AG04449 (cell line): ENCODE results near the gene COPB1.

Experiments
- CTCF ChIA-PET: fragments of 350-600 bp; formaldehyde crosslinking; extraction: SDS; loops from one replicate; lab custom pipeline; 2021; ENCODE audit warnings: antibody characterized with exemption; lab: Yijun Ruan, JAX
- POLR2A ChIA-PET: fragments of 400-600, 350-600 bp; formaldehyde crosslinking; extraction: SDS; loops from one replicate; lab custom pipeline; 2020; ENCODE audit warnings: antibody characterized with exemption, inconsistent platforms; lab: Yijun Ruan, JAX
- DNase-seq: peaks from one replicate; pipeline ENCODE4 v3.0.0-alpha.2; 2010; ENCODE audit warnings: low read depth, low spot score
- H3K4me3 ChIP-seq: 2 replicates; pipeline ENCODE4 v1.5.1; 2011; ENCODE audit warnings: low read depth, mild to moderate bottlenecking, control low read depth, low read length
- CTCF ChIP-seq: IDR thresholded peaks from one replicate; pipeline ENCODE4 v1.5.1; 2011; ENCODE audit warnings: mild to moderate bottlenecking, moderate library complexity, low read length, control low read depth, inconsistent platforms; ENCODE audit not compliant: insufficient read depth; ENCODE audit errors: missing control alignments

The COPB1 gene

GRCh38 chr11:14460147-14460546 lies 39.5 kb downstream of the COPB1 start:
- ChIA-PET CTCF (interaction anchor here (1.0 to 22.4 kb wide), 4 partner anchors 12 to 156 kb away, joined by 3 to 469 read pairs (median 4); partner anchors contain the start of gene COPB1), POLR2A (no interaction called here)
- no peak for DNase-seq
- H3K4me3 ChIP-seq, result no peak overlapping the region
- no peak for TF ChIP-seq CTCF

GRCh38 chr11:14458377-14458776 lies 41.2 kb downstream of the COPB1 start:
- no peak overlapping the region for H3K4me3 ChIP-seq
- TF ChIP-seq CTCF, result no peak
- ChIA-PET POLR2A (interaction anchor here (0.6 kb wide), 1 partner anchor 16 kb away, joined by 6 read pairs; no protein-coding TSS in a partner anchor), CTCF (interaction anchor here (22.4 kb wide), 1 partner anchor 154 kb away, joined by 469 read pairs; no protein-coding TSS in a partner anchor)
- DNase-seq, result no peak

GRCh38 chr11:14455648-14456430 lies 43.8 kb downstream of the COPB1 start:
- no peak for TF ChIP-seq CTCF
- ChIA-PET CTCF (interaction anchor here (0.6 to 22.4 kb wide), 53 partner anchors 9 to 685 kb away, joined by 3 to 469 read pairs (median 5); partner anchors contain the start of gene RRAS2), POLR2A (interaction anchor here (0.6 to 3.3 kb wide), 7 partner anchors 13 to 155 kb away, joined by 3 to 13 read pairs (median 4); no protein-coding TSS in a partner anchor)
- DNase-seq, result no peak
- no peak overlapping the region for H3K4me3 ChIP-seq

- no peak for DNase-seq
- ChIA-PET POLR2A (interaction anchor here (0.6 to 3.3 kb wide), 6 partner anchors 33 to 155 kb away, joined by 4 to 13 read pairs (median 7); no protein-coding TSS in a partner anchor), CTCF (interaction anchor here (0.6 to 22.4 kb wide), 53 partner anchors 8 to 684 kb away, joined by 3 to 469 read pairs (median 5); partner anchors contain the start of gene RRAS2)
- peak; percentile 35 for TF ChIP-seq CTCF
- H3K4me3 ChIP-seq, result no peak overlapping the region
These were observed 44.6 kb downstream of the COPB1 start for GRCh38 chr11:14454861-14455632.

DNA sequence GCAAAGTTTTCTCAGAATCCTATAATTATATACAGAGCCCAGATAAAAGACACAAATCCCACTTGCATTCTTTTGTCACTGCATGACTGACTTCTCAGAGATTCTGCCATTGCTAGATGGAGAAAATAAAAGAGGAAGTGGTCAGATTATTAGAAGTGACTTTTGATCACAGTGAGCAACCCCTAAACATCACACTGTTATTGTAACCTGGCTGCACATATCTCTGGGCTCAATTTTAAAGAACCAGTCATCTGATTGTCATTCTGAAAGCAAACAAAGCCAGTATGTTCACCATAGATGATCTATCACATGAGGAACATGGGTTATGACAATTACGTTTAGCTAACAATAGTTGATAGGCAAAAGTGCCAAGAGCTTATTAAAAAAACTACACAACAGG lies 47.8 kb downstream of the COPB1 start:
- CTCF ChIA-PET, result interaction anchor here (1.7 to 22.4 kb wide), 2 partner anchors 42 to 148 kb away, joined by 5 to 469 read pairs; no protein-coding TSS in a partner anchor
- TF ChIP-seq CTCF, result no peak
- DNase-seq, result no peak
- H3K4me3 ChIP-seq, result no peak overlapping the region
- POLR2A ChIA-PET, result interaction anchor here (0.8 kb wide), 1 partner anchor 94 kb away, joined by 3 read pairs; no protein-coding TSS in a partner anchor
